K562 (cell line): Measurements from ENCODE around the gene STYXL1. TPM values are rescaled to one million over a fixed set of nuclear protein-coding genes. Genes with fewer than 3 reads are reported as not detected.

ENCODE experiments used
- ATAC-seq: fragments of 200-7000 bp; cut with Tn5 transposase; 3 replicates; pipeline ENCODE4 v1.9.1; 2020; ENCODE audit warnings: moderate library complexity
- BruUV-seq: library from RNA; stranded (reverse); fragments of 400-500 nt; replicated peaks from 2 replicates; lab custom pipeline; 2021; lab: Mats Ljungman, UMichigan
- CTCF ChIA-PET: fragments of 300-600 bp; formaldehyde crosslinking; extraction: SDS; loops from one replicate; lab custom pipeline; 2021; ENCODE audit warnings: low intra/inter-chr PET ratio; lab: Yijun Ruan, JAX
- POLR2A ChIA-PET: fragments of 300-600, 350-650 bp; sonication (Branson Sonifier 250); formaldehyde crosslinking; extraction: SDS; loops from one replicate; lab custom pipeline; 2021; ENCODE audit warnings: antibody characterized with exemption, inconsistent platforms; lab: Yijun Ruan, JAX
- DNase-seq, 4 experiments: peaks; one replicate each; pipeline versions ENCODE4 v3.0.0 to v3.0.0-alpha.2; 2011 to 2018; ENCODE audit warnings: low spot score in 3 of 4, mixed read lengths in 3 of 4; ENCODE audit errors: extremely low read depth in 1 of 4
- FAIRE-seq: peaks from 2 replicates; lab custom pipeline; 2011; peaks lifted over from hg19 to GRCh38; lab: Jason Lieb, UNC
- H2AFZ ChIP-seq: 2 replicates; pipeline ENCODE4 v1.6.0; 2011; ENCODE audit warnings: low read depth, low read length, control low read depth, inconsistent platforms
- H3K27ac ChIP-seq: fragments of 200-600 bp; 3 replicates; pipeline ENCODE4 v1.8.0; 2011; ENCODE audit warnings: low read depth, mild to moderate bottlenecking, control low read depth, inconsistent platforms, low read length, moderate library complexity, mixed read lengths; ENCODE audit errors: extremely low read depth
- H3K27me3 ChIP-seq, 2 experiments: fragments of 300-600 bp in 1 of 2; 2 replicates in 1 of 2; 3 replicates in 1 of 2; pipeline versions ENCODE4 v1.6.0 to v1.8.0; 2011; ENCODE audit warnings: inconsistent platforms in 2 of 2, low read length in 2 of 2, mild to moderate bottlenecking in 1 of 2, mixed read lengths in 1 of 2, moderate library complexity in 1 of 2; ENCODE audit not compliant: control insufficient read depth in 2 of 2, insufficient read depth in 2 of 2
- H3K36me3 ChIP-seq: fragments of 300-600 bp; 3 replicates; pipeline ENCODE4 v1.8.0; 2011; ENCODE audit warnings: mild to moderate bottlenecking, low read length, inconsistent platforms; ENCODE audit not compliant: control insufficient read depth, insufficient read depth
- H3K4me1 ChIP-seq, 2 experiments: fragments of 200-600 bp in 1 of 2; replicated peaks in 1 of 2; 2 replicates in 1 of 2; 3 replicates in 1 of 2; pipeline versions ENCODE4 v1.5.1 to v1.8.0; 2011; ENCODE audit warnings: inconsistent platforms in 2 of 2, low read length in 2 of 2, mild to moderate bottlenecking in 1 of 2, mixed read lengths in 1 of 2, moderate library complexity in 1 of 2; ENCODE audit not compliant: control insufficient read depth in 2 of 2, insufficient read depth in 2 of 2
- H3K4me2 ChIP-seq: 2 replicates; pipeline ENCODE4 v1.6.1; 2011; ENCODE audit warnings: low read length, control low read depth, inconsistent platforms, mixed read lengths; ENCODE audit not compliant: insufficient read depth
- H3K4me3 ChIP-seq: fragments of 200-600 bp; sonication (generic), shearing (Covaris generic); 2 replicates; pipeline ENCODE4 v1.5.1; 2016; ENCODE audit warnings: control low read depth, inconsistent platforms
- H3K79me2 ChIP-seq: fragments of 200-600 bp; 3 replicates; pipeline ENCODE4 v1.8.0; 2011; ENCODE audit warnings: low read length, inconsistent platforms; ENCODE audit not compliant: control insufficient read depth, insufficient read depth
- H3K9ac ChIP-seq, 2 experiments: 2 replicates each; pipeline versions ENCODE4 v1.6.0 to v1.6.1; 2011; ENCODE audit warnings: low read depth in 2 of 2, low read length in 2 of 2, control low read depth in 1 of 2, inconsistent platforms in 1 of 2, mild to moderate bottlenecking in 1 of 2, mixed read lengths in 1 of 2; ENCODE audit not compliant: insufficient read depth in 1 of 2
- H3K9me1 ChIP-seq: one replicate; pipeline ENCODE4 v1.6.0; 2011; ENCODE audit warnings: inconsistent platforms, mild to moderate bottlenecking, low read length, moderate library complexity; ENCODE audit not compliant: control insufficient read depth, insufficient read depth
- H3K9me3 ChIP-seq: replicated peaks from 2 replicates; pipeline ENCODE4 v1.5.1; 2011; ENCODE audit warnings: low read depth, low read length, inconsistent platforms; ENCODE audit not compliant: control insufficient read depth, insufficient read depth
- H4K20me1 ChIP-seq: replicated peaks from 2 replicates; pipeline ENCODE4 v1.6.1; 2011; ENCODE audit warnings: low read length, inconsistent platforms, mixed read lengths; ENCODE audit not compliant: control insufficient read depth, insufficient read depth
- HDAC8 ChIP-seq: fragments of 450-650 bp; IDR thresholded peaks from 2 replicates; pipeline ENCODE4 v1.6.1; 2016; ENCODE audit warnings: mild to moderate bottlenecking, missing genetic modification characterization, moderate library complexity, missing compliant biosample characterization
- ILK ChIP-seq: fragments of 450-650 bp; IDR thresholded peaks from 2 replicates; pipeline ENCODE4 v1.6.1; 2016; ENCODE audit warnings: missing genetic modification characterization, low read depth, mild to moderate bottlenecking, missing compliant biosample characterization, moderate library complexity, borderline replicate concordance
- KDM5B ChIP-seq: fragments of 200-600 bp; sonication (generic); IDR thresholded peaks from 2 replicates; pipeline ENCODE4 v1.6.1; 2012; ENCODE audit warnings: low read depth, mild to moderate bottlenecking, moderate library complexity, low read length, control low read depth, inconsistent platforms; ENCODE audit not compliant: insufficient replicate concordance
- KLF1 ChIP-seq: fragments of 450-650 bp; IDR thresholded peaks from 2 replicates; pipeline ENCODE4 v1.6.1; 2016; ENCODE audit warnings: missing genetic modification characterization, missing compliant biosample characterization
- LCOR ChIP-seq: sonication (generic); formaldehyde crosslinking; IDR thresholded peaks from 2 replicates; pipeline ENCODE4 v1.8.0; 2022; ENCODE audit warnings: mild to moderate bottlenecking, missing genetic modification reagents
- NFE2 ChIP-seq: IDR thresholded peaks from 2 replicates; pipeline ENCODE4 v1.6.1; 2014; ENCODE audit warnings: antibody characterized with exemption, low read depth
- PHTF2 ChIP-seq: fragments of 250-450 bp; sonication (Bioruptor Pico); IDR thresholded peaks from 2 replicates; pipeline ENCODE4 v1.5.0; 2021; ENCODE audit warnings: mild to moderate bottlenecking
- TAF1 ChIP-seq: IDR thresholded peaks from 2 replicates; pipeline ENCODE4 v1.6.1; 2011; ENCODE audit warnings: mild to moderate bottlenecking, low read length, moderate library complexity; ENCODE audit not compliant: insufficient read depth, control insufficient read depth, severe bottlenecking; ENCODE audit errors: extremely low read depth
- TEAD4 ChIP-seq, 2 experiments: sonication (generic) in 1 of 2; formaldehyde crosslinking in 1 of 2; IDR thresholded peaks; 2 replicates each; pipeline versions ENCODE4 v1.6.1 to v1.8.0; 2012 to 2022; ENCODE audit warnings: borderline replicate concordance in 1 of 2, inconsistent platforms in 1 of 2, low read length in 1 of 2, mild to moderate bottlenecking in 1 of 2, missing genetic modification reagents in 1 of 2
- ZNF146 ChIP-seq: IDR thresholded peaks from one replicate; pipeline ENCODE4 v1.6.1; 2018; ENCODE audit warnings: missing compliant biosample characterization; ENCODE audit not compliant: unreplicated experiment
- ZNF175 ChIP-seq: fragments of 200-800 bp; sonication (Bioruptor generic); IDR thresholded peaks from 2 replicates; pipeline ENCODE4 v1.6.1; 2016; ENCODE audit warnings: low read depth, mild to moderate bottlenecking, missing genetic modification characterization, missing compliant biosample characterization
- WGBS: fragments of 100-300 bp; shearing (Covaris generic); methylation state at CpG from one replicate; pipeline ENCODE4 v1.1.6; 2016; ENCODE audit warnings: low coverage, mixed read lengths; ENCODE audit not compliant: insufficient coverage; ENCODE audit errors: missing lambda C conversion rate; 5-methylcytosine and 5-hydroxymethylcytosine counted together
- in situ Hi-C: fragments of 300-500 bp; cut with MboI; formaldehyde crosslinking; loops from 4 replicates; pipeline ENCODE4 v1.15.0; 2018; ENCODE audit warnings: inconsistent platforms, mixed read lengths
- intact Hi-C: fragments of 100-400 bp; cut with micrococcal nuclease; formaldehyde crosslinking; loops from 2 replicates; pipeline ENCODE4 v1.14.2; 2022
- polyA plus RNA-seq, 8 experiments: library from polyadenylated mRNA; depleted of rRNA in 4 of 8; stranded (reverse) in 5 of 8; unstranded in 3 of 8; fragments of >200 nt; fragmentation: Nextera tagmentation in 2 of 8; fragmentation: Illumina TruSeq in 1 of 8; extraction: Ambion mirVana in 2 of 8; extraction: Trizol in 1 of 8; gene quantifications; 2 replicates each; pipeline versions ENCODE4 v1.2.1 to v1.2.3, GENCODE V29; 2011 to 2014; ENCODE audit warnings: inconsistent platforms in 1 of 8, missing spikeins in 1 of 8
- total RNA-seq, 7 experiments: library from RNA; depleted of rRNA in 6 of 7; stranded (reverse); fragments of >200 nt in 6 of 7; fragmentation: Illumina TruSeq in 2 of 7; extraction: Trizol in 2 of 7; gene quantifications; 2 replicates each; pipeline versions ENCODE4 v1.2.1 to v1.2.3, GENCODE V29; 2011 to 2021; ENCODE audit warnings: low replicate concordance in 1 of 7
- TF ChIP-seq, protein P1 (sequence below): fragments of 250-450 bp; sonication (Bioruptor Pico); IDR thresholded peaks from 2 replicates; pipeline ENCODE4 v1.4.0; 2020
- TF ChIP-seq, protein P2 (sequence below): fragments of 250-450 bp; sonication (Bioruptor Pico); IDR thresholded peaks from 2 replicates; pipeline ENCODE4 v1.4.0; 2020; ENCODE audit warnings: mild to moderate bottlenecking
- TF ChIP-seq, protein P3 (sequence below): sonication (generic); formaldehyde crosslinking; IDR thresholded peaks from 2 replicates; pipeline ENCODE4 v1.5.0; 2020; ENCODE audit warnings: missing genetic modification reagents

STYXL1 gene
- total and polyA plus RNA-seq, 9 of the 15 experiments (the other 6 are each of a cell fraction or from before 2014, with no cell fraction given): 36.5 to 97.2 (median 49.9) TPM

DNA sequence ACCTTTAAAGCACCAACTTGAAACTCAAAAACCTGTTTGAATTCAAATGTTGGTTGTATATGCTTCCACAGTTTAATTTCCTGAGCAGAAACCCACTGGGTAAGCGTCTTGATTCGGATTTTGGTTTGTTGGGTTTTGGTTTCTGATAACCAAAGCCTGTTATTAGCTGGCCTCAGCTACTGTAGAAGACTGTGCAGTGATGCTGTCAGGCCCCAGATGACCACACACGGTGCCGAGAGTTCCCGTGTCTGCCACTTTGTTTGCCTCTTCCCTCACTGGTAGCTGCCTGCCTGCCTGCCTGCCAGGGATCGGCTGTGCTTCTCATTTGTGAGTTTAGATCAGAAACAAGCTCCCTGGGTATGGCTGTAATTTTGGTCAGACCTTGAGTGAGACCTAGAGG lies 5.7 kb upstream of the STYXL1 start:
- FAIRE-seq (no peak), DNase-seq (no peak), ATAC-seq (no peak)
- H3K36me3 ChIP-seq: peaks cover 95% of the 10 kb centered on the region
- H2AFZ ChIP-seq: no peak overlapping the region
- POLR2A ChIA-PET: interaction anchor here (0.6 to 1.4 kb wide), 12 partner anchors 9 to 631 kb away, joined by 3 to 7 read pairs (median 3); no protein-coding TSS in a partner anchor
- CTCF ChIA-PET: no interaction called here
- peaks cover 12 to 17% of the 10 kb centered on the region in 2 experiments for H3K4me1 ChIP-seq
- in situ Hi-C loops: no loop called here
- intact Hi-C loops: no loop called here
- no TSS peak for BruUV-seq
- H3K79me2 ChIP-seq: peaks cover 86% of the 10 kb centered on the region
- H3K9me3 ChIP-seq: no peaks in the 10 kb centered on the region
- no peak overlapping the region for H3K4me2 ChIP-seq
- H3K4me3 ChIP-seq: no peak overlapping the region
- peaks cover 69% of the 10 kb centered on the region for H4K20me1 ChIP-seq
- peaks cover 8% of the 10 kb centered on the region for H3K9me1 ChIP-seq
- peak overlapping the region in 1 of 2 experiments; percentile 8; a peak in 1 of 4 replicates for H3K9ac ChIP-seq
- H3K27ac ChIP-seq: no peak overlapping the region
- no peaks in the 10 kb centered on the region for H3K27me3 ChIP-seq
- WGBS: 87% methylated on average over 6 of the region's 6 CpGs
- TF ChIP-seq TAF1 (no peak), ZNF146 (no peak), HDAC8 (tag) (no peak), KDM5B (no peak), KLF1 (tag) (no peak), ILK (tag) (no peak), ZNF175 (no peak), LCOR (CRISPR knock-in tag) (no peak), NFE2 (no peak), TEAD4 (IDR thresholded peaks at IDR 0.05; ENCODE audit: low read length) (no peak), TEAD4 (CRISPR knock-in tag; IDR thresholded peaks at IDR 0.05; ENCODE audit: borderline replicate concordance) (no peak), PHTF2 (CRISPR knock-in tag) (no peak)
- TF ChIP-seq, protein P1, sequence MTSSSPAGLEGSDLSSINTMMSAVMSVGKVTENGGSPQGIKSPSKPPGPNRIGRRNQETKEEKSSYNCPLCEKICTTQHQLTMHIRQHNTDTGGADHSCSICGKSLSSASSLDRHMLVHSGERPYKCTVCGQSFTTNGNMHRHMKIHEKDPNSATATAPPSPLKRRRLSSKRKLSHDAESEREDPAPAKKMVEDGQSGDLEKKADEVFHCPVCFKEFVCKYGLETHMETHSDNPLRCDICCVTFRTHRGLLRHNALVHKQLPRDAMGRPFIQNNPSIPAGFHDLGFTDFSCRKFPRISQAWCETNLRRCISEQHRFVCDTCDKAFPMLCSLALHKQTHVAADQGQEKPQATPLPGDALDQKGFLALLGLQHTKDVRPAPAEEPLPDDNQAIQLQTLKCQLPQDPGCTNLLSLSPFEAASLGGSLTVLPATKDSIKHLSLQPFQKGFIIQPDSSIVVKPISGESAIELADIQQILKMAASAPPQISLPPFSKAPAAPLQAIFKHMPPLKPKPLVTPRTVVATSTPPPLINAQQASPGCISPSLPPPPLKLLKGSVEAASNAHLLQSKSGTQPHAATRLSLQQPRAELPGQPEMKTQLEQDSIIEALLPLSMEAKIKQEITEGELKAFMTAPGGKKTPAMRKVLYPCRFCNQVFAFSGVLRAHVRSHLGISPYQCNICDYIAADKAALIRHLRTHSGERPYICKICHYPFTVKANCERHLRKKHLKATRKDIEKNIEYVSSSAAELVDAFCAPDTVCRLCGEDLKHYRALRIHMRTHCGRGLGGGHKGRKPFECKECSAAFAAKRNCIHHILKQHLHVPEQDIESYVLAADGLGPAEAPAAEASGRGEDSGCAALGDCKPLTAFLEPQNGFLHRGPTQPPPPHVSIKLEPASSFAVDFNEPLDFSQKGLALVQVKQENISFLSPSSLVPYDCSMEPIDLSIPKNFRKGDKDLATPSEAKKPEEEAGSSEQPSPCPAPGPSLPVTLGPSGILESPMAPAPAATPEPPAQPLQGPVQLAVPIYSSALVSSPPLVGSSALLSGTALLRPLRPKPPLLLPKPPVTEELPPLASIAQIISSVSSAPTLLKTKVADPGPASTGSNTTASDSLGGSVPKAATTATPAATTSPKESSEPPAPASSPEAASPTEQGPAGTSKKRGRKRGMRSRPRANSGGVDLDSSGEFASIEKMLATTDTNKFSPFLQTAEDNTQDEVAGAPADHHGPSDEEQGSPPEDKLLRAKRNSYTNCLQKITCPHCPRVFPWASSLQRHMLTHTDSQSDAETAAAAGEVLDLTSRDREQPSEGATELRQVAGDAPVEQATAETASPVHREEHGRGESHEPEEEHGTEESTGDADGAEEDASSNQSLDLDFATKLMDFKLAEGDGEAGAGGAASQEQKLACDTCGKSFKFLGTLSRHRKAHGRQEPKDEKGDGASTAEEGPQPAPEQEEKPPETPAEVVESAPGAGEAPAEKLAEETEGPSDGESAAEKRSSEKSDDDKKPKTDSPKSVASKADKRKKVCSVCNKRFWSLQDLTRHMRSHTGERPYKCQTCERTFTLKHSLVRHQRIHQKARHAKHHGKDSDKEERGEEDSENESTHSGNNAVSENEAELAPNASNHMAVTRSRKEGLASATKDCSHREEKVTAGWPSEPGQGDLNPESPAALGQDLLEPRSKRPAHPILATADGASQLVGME (CRISPR knock-in tag): no peak
- TF ChIP-seq, protein P2, sequence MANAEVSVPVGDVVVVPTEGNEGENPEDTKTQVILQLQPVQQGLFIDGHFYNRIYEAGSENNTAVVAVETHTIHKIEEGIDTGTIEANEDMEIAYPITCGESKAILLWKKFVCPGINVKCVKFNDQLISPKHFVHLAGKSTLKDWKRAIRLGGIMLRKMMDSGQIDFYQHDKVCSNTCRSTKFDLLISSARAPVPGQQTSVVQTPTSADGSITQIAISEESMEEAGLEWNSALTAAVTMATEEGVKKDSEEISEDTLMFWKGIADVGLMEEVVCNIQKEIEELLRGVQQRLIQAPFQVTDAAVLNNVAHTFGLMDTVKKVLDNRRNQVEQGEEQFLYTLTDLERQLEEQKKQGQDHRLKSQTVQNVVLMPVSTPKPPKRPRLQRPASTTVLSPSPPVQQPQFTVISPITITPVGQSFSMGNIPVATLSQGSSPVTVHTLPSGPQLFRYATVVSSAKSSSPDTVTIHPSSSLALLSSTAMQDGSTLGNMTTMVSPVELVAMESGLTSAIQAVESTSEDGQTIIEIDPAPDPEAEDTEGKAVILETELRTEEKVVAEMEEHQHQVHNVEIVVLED: no peak
- TF ChIP-seq, protein P3, sequence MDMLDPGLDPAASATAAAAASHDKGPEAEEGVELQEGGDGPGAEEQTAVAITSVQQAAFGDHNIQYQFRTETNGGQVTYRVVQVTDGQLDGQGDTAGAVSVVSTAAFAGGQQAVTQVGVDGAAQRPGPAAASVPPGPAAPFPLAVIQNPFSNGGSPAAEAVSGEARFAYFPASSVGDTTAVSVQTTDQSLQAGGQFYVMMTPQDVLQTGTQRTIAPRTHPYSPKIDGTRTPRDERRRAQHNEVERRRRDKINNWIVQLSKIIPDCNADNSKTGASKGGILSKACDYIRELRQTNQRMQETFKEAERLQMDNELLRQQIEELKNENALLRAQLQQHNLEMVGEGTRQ (CRISPR knock-in tag): no peak
